HG03135 (cell line): ENCODE results near the gene RPS4Y2.

Experiments
- ATAC-seq: cut with Tn5 transposase; IDR thresholded peaks from one replicate; pipeline ENCODE4 v1.9.1; 2021; ENCODE audit warnings: mild to moderate bottlenecking, moderate library complexity; ENCODE audit not compliant: unreplicated experiment

The RPS4Y2 gene

DNA sequence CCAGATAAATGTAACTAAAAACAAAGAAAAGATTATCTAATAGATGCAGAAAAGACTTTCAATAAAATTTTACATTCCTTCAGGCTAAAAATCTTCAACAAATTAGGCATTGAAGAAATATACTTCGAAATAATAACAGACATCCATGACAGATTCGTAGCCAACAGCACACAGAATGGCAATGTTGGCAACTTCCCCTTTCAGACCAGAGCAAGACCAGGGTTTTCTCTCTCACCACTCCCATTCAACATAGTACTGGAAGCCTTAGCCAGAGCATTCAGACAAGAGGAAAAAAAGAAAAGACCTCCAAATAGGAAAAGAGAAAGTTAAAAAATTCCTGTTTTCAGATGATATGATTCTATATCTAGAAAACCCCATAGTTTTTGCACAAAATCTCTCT is 61.2 kb downstream of the RPS4Y2 start:
- ATAC-seq = no peak
